ENCODE results near the gene ADORA2A.

- TF ChIP-seq, protein P1, sequence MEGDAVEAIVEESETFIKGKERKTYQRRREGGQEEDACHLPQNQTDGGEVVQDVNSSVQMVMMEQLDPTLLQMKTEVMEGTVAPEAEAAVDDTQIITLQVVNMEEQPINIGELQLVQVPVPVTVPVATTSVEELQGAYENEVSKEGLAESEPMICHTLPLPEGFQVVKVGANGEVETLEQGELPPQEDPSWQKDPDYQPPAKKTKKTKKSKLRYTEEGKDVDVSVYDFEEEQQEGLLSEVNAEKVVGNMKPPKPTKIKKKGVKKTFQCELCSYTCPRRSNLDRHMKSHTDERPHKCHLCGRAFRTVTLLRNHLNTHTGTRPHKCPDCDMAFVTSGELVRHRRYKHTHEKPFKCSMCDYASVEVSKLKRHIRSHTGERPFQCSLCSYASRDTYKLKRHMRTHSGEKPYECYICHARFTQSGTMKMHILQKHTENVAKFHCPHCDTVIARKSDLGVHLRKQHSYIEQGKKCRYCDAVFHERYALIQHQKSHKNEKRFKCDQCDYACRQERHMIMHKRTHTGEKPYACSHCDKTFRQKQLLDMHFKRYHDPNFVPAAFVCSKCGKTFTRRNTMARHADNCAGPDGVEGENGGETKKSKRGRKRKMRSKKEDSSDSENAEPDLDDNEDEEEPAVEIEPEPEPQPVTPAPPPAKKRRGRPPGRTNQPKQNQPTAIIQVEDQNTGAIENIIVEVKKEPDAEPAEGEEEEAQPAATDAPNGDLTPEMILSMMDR (IDR thresholded peaks at IDR 0.05), result no peak
- TF ChIP-seq ZFX (IDR thresholded peaks at IDR 0.05; ENCODE audit: borderline replicate concordance), result no peak
Measured at GRCh38 chr22:24471570-24471969, 44.2 kb downstream of the ADORA2A start.

Data from 22Rv1 (cell line).